Lung (tissue), 16 donors: ENCODE results near the gene TMCO4. TPM values are rescaled to one million over a fixed set of nuclear protein-coding genes. Genes with fewer than 3 reads are reported as not detected.
"Not testable (repeated sequence)": the region's sequence is repeated elsewhere in the genome, so short reads cannot be mapped to it uniquely, and the experiment has no call there.

Experiments
- ATAC-seq: fragments of 200-7000 bp; cut with Tn5 transposase; one replicate; pipeline ENCODE4 v1.9.1; 2020; ENCODE audit warnings: moderate number of reproducible peaks; ENCODE audit not compliant: insufficient read depth, low FRiP score
- DNase-seq, 3 donors: peaks; one replicate each; pipeline ENCODE4 v3.0.0-alpha.2; 2013 to 2017
- H3K27ac ChIP-seq, 2 donors: one replicate each; pipeline ENCODE4 v1.5.1; 2013; ENCODE audit warnings: mild to moderate bottlenecking in 2 of 2, moderate library complexity in 2 of 2, control low read depth in 1 of 2, inconsistent platforms in 1 of 2, low read depth in 1 of 2, low read length in 1 of 2
- H3K27me3 ChIP-seq, 3 donors: one replicate each; pipeline ENCODE4 v1.5.1; 2013; ENCODE audit warnings: low read length in 2 of 3; ENCODE audit not compliant: control insufficient read depth in 3 of 3, insufficient read depth in 3 of 3
- H3K36me3 ChIP-seq, 4 donors: one replicate each; pipeline ENCODE4 v1.5.1; 2013; ENCODE audit warnings: low read length in 4 of 4, mild to moderate bottlenecking in 1 of 4, moderate library complexity in 1 of 4; ENCODE audit not compliant: control insufficient read depth in 4 of 4, insufficient read depth in 4 of 4
- H3K4me1 ChIP-seq, 5 donors: one replicate each; pipeline ENCODE4 v1.5.1; 2013; ENCODE audit warnings: low read length in 5 of 5, mild to moderate bottlenecking in 2 of 5, moderate library complexity in 1 of 5; ENCODE audit not compliant: control insufficient read depth in 5 of 5, insufficient read depth in 5 of 5
- H3K4me3 ChIP-seq: one replicate; pipeline ENCODE4 v1.5.1; 2013; ENCODE audit warnings: mild to moderate bottlenecking, control low read depth, moderate library complexity
- H3K9ac ChIP-seq, 2 donors: one replicate each; pipeline ENCODE4 v1.5.1; 2013; ENCODE audit warnings: low read length in 2 of 2, control low read depth in 1 of 2; ENCODE audit not compliant: insufficient read depth in 1 of 2
- H3K9me3 ChIP-seq, 4 donors: one replicate each; pipeline ENCODE4 v1.5.1; 2013; ENCODE audit warnings: low read length in 3 of 4, mild to moderate bottlenecking in 1 of 4, moderate library complexity in 1 of 4; ENCODE audit not compliant: control insufficient read depth in 4 of 4, insufficient read depth in 3 of 4
- CTCF ChIP-seq: IDR thresholded peaks from 2 replicates; pipeline ENCODE4 v1.5.1; 2012; ENCODE audit warnings: mild to moderate bottlenecking; ENCODE audit errors: control extremely low read depth, extremely low read depth
- WGBS, 2 donors: extraction: QIAGEN DNeasy Blood & Tissue Kit; methylation state at CpG; one replicate each; pipeline ENCODE4 v1.1.7; 2013; 5-methylcytosine and 5-hydroxymethylcytosine counted together
- long read RNA-seq, 5 donors: transcript quantifications; one replicate each; lab custom pipeline, GENCODE V29; 2026
- polyA plus RNA-seq, 2 donors: library from polyadenylated mRNA; stranded (reverse); fragments of 200-250 nt; gene quantifications; one replicate each; pipeline ENCODE4 v1.2.1, GENCODE V29; 2013
- total RNA-seq, 2 donors: library from RNA; depleted of rRNA in 1 of 2; stranded (reverse); fragments of >200 nt in 1 of 2; gene quantifications; one replicate each; pipeline ENCODE4 v1.2.1, GENCODE V29; 2014 to 2021
- donor health status: control.
- donor health status: control.
- donor health status: Bipolar disorder and iron deficiency.
- donor health status: healthy.
- donor health status: DM: yes; HTN: yes; CAD: no.

Gene TMCO4
- total RNA-seq (10 to 100 TPM; 22.5 to 27.8 TPM), polyA plus RNA-seq (10 to 100 TPM; 14.3 to 16.6 TPM)
- long read RNA-seq, donor 1: 0 reads
- long read RNA-seq, donor 2: 0 reads
- long read RNA-seq, donor 3: 0 reads
- long read RNA-seq, donor 4: 0 reads
- long read RNA-seq, donor 5, partial matches to known transcripts: 10 of 11 reads
- long read RNA-seq, donor 5, other reads (novel, unspliced or antisense): 0 of 11 reads

GRCh38 chr1:19799230-19800075 lies at the start of gene TMCO4:
Gene TMCO4, minus strand, starts transcription at chr1:19799916. Its CDS starts 19,158 bp downstream, at chr1:19780758.
- Histone ChIP-seq H3K36me3 (peaks cover 0 to 2% (median 0%) of the 10 kb centered on the region in 4 donors), H3K4me3 (peak within 1 kb of the TSS; percentile 46), H3K4me1 (peaks cover 0 to 15% (median 3%) of the 10 kb centered on the region in 5 donors), H3K9me3 (no peaks in the 10 kb centered on the region), H3K27ac (peak within 1 kb of the TSS; percentile 22 to 81), H3K27me3 (peaks cover 0 to 4% (median 0%) of the 10 kb centered on the region in 3 donors), H3K9ac (peak within 1 kb of the TSS; percentile 68 to 75)
- WGBS, 2 donors: 1 to 2% methylated on average over 36 to 70 of the region's 70 CpGs
- TF ChIP-seq CTCF: no peak
- DNase-seq (peak; percentile 62 to 70 (median 64)), ATAC-seq (peak; percentile 83)

GRCh38 chr1:19849307-19849706 lies 49.6 kb upstream of the TMCO4 start:
- not testable (repeated sequence) for H3K36me3 ChIP-seq, H3K4me3 ChIP-seq, H3K9me3 ChIP-seq, DNase-seq, H3K4me1 ChIP-seq, H3K9ac ChIP-seq, H3K27me3 ChIP-seq, H3K27ac ChIP-seq, ATAC-seq
- 76 to 87% methylated on average over 3 of the region's 3 CpGs for WGBS, 2 donors

DNA sequence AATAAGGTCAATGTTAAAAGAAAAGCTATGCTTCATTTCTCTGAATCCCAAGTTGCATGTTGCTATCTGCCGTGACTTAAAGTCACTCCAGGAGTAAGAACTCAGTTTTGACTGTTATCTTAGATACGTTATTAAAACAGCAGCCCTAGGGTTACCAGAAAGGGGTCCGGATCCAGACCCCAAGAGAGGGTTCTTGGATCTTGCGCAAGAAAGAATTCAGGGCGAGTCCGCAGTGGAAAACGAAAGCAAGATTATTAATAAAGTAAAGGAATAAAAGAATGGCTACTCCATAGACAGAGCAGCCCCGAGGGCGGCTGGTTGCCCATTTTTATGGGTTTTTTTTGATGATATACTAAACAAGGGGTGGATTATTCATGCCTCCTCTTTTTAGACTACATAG lies 47.6 kb upstream of the TMCO4 start:
- H3K9ac ChIP-seq, H3K36me3 ChIP-seq, ATAC-seq, DNase-seq, H3K27ac ChIP-seq, H3K4me1 ChIP-seq, H3K27me3 ChIP-seq, H3K4me3 ChIP-seq, H3K9me3 ChIP-seq: not testable (repeated sequence)
- 84 to 92% methylated on average over 9 of the region's 9 CpGs for WGBS, 2 donors

- TF ChIP-seq CTCF: no peak
- H3K4me3 ChIP-seq: no peak overlapping the region
These were observed 46.6 kb upstream of the TMCO4 start for GRCh38 chr1:19846338-19846737.

More at GRCh38 chr1:19846338-19846737, 46.6 kb upstream of the TMCO4 start:
- no peak for ATAC-seq
- Histone ChIP-seq H3K9ac (no peak overlapping the region), H3K9me3 (no peaks in the 10 kb centered on the region), H3K27me3 (peaks cover 0 to 2% (median 0%) of the 10 kb centered on the region in 3 donors), H3K27ac (no peak overlapping the region), H3K36me3 (no peaks in the 10 kb centered on the region), H3K4me1 (peaks cover 0 to 8% (median 0%) of the 10 kb centered on the region in 5 donors)
- WGBS, 2 donors: 90 to 91% methylated on average over 3 of the region's 3 CpGs
- no peak for DNase-seq
